H1 (cell line): ENCODE results near the gene RDH11. TPM values are rescaled to one million over a fixed set of nuclear protein-coding genes. Genes with fewer than 3 reads are reported as not detected.

Source experiments
- CTCF ChIA-PET: fragments of 300-600 bp; sonication (Branson Sonifier 250); formaldehyde crosslinking; loops from one replicate; lab custom pipeline; 2021; ENCODE audit not compliant: partially characterized antibody; lab: Charles Lee
- POLR2A ChIA-PET: fragments of 300-600 bp; sonication (Branson Sonifier 250); formaldehyde crosslinking; loops from one replicate; lab custom pipeline; 2021; ENCODE audit warnings: inconsistent platforms; ENCODE audit not compliant: partially characterized antibody; lab: Charles Lee
- DNase-seq, 2 experiments: peaks; one replicate each; pipeline versions ENCODE4 v3.0.0 to v3.0.0-alpha.2; 2010 to 2022; ENCODE audit warnings: low spot score in 2 of 2, low read depth in 1 of 2, mixed read lengths in 1 of 2
- FAIRE-seq: peaks from 2 replicates; lab custom pipeline; 2011; peaks lifted over from hg19 to GRCh38; lab: Jason Lieb, UNC
- H2AFZ ChIP-seq: 2 replicates; pipeline ENCODE4 v1.8.1; 2012; ENCODE audit warnings: low read length, inconsistent platforms
- H2AK5ac ChIP-seq: 2 replicates; pipeline ENCODE4 v1.6.1; 2013; ENCODE audit warnings: low read depth, low read length
- H2BK120ac ChIP-seq: replicated peaks from 2 replicates; pipeline ENCODE3; 2013; ENCODE audit warnings: low read depth, low read length, inconsistent platforms
- H2BK12ac ChIP-seq: 2 replicates; pipeline ENCODE4 v1.6.1; 2013; ENCODE audit warnings: low read depth, low read length
- H2BK15ac ChIP-seq: 2 replicates; pipeline ENCODE4 v1.6.1; 2013; ENCODE audit warnings: low read length
- H2BK20ac ChIP-seq: 2 replicates; pipeline ENCODE4 v1.6.1; 2013; ENCODE audit warnings: low read length
- H2BK5ac ChIP-seq: 2 replicates; pipeline ENCODE4 v1.6.1; 2013; ENCODE audit warnings: low read depth, low read length
- H3K14ac ChIP-seq: 2 replicates; pipeline ENCODE4 v1.6.1; 2013; ENCODE audit warnings: inconsistent platforms; ENCODE audit not compliant: insufficient read length
- H3K18ac ChIP-seq: 2 replicates; pipeline ENCODE4 v1.6.1; 2013; ENCODE audit warnings: low read length; ENCODE audit errors: extremely low read depth
- H3K23ac ChIP-seq: 2 replicates; pipeline ENCODE4 v1.6.1; 2013; ENCODE audit warnings: inconsistent platforms; ENCODE audit not compliant: insufficient read length
- H3K23me2 ChIP-seq: 2 replicates; pipeline ENCODE4 v1.6.1; 2013; ENCODE audit warnings: low read depth, low read length
- H3K27ac ChIP-seq: 2 replicates; pipeline ENCODE4 v1.6.1; 2011; ENCODE audit warnings: low read depth, low read length, inconsistent platforms
- H3K27me3 ChIP-seq, 4 experiments: replicated peaks in 1 of 4; 1 replicate in 1 of 4; 2 replicates in 3 of 4; pipeline versions ENCODE4 v1.6.1 to v1.8.1; 2011 to 2013; ENCODE audit warnings: low read length in 3 of 4, mild to moderate bottlenecking in 3 of 4, inconsistent platforms in 2 of 4, mixed read lengths in 2 of 4, moderate library complexity in 1 of 4; ENCODE audit not compliant: control insufficient read depth in 3 of 4, insufficient read depth in 3 of 4; ENCODE audit errors: extremely low read depth in 1 of 4
- H3K36me3 ChIP-seq, 4 experiments: 2 replicates each; pipeline versions ENCODE4 v1.6.1 to v1.8.1; 2011 to 2013; ENCODE audit warnings: mild to moderate bottlenecking in 4 of 4, low read length in 3 of 4, moderate library complexity in 2 of 4, control low read depth in 1 of 4, inconsistent platforms in 1 of 4; ENCODE audit not compliant: insufficient read depth in 4 of 4, control insufficient read depth in 2 of 4
- H3K4ac ChIP-seq: replicated peaks from 2 replicates; pipeline ENCODE3; 2013; ENCODE audit warnings: low read length, low read depth, mixed read lengths, inconsistent platforms; ENCODE audit not compliant: insufficient read length
- H3K4me1 ChIP-seq, 4 experiments: replicated peaks in 1 of 4; 1 replicate in 1 of 4; 2 replicates in 3 of 4; pipeline versions ENCODE4 v1.6.1 to v1.8.1; 2011 to 2013; ENCODE audit warnings: low read length in 3 of 4, inconsistent platforms in 2 of 4, mixed read lengths in 1 of 4; ENCODE audit not compliant: insufficient read depth in 4 of 4, control insufficient read depth in 3 of 4
- H3K4me2 ChIP-seq, 2 experiments: 2 replicates each; pipeline versions ENCODE4 v1.6.1 to v1.8.1; 2011 to 2013; ENCODE audit warnings: low read depth in 2 of 2, low read length in 2 of 2, control low read depth in 1 of 2, inconsistent platforms in 1 of 2, mild to moderate bottlenecking in 1 of 2; ENCODE audit not compliant: insufficient read depth in 1 of 2
- H3K4me3 ChIP-seq, 4 experiments: fragments of 200-600, 300-600 bp in 1 of 4; sonication (generic), shearing (Covaris generic), sonication (Bioruptor Twin) in 1 of 4; 2 replicates each; pipeline versions ENCODE4 v1.5.1 to v1.8.1; 2011 to 2016; ENCODE audit warnings: low read length in 4 of 4, low read depth in 3 of 4, control low read depth in 2 of 4, inconsistent platforms in 2 of 4, mild to moderate bottlenecking in 2 of 4, mixed read lengths in 1 of 4, moderate library complexity in 1 of 4; ENCODE audit not compliant: insufficient read depth in 2 of 4; ENCODE audit errors: extremely low read depth in 1 of 4
- H3K56ac ChIP-seq: replicated peaks from 2 replicates; pipeline ENCODE3; 2013; ENCODE audit warnings: low read depth, mild to moderate bottlenecking, mixed read lengths, low read length, inconsistent platforms; ENCODE audit not compliant: insufficient read length
- H3K79me1 ChIP-seq: 2 replicates; pipeline ENCODE4 v1.6.1; 2013; ENCODE audit warnings: low read depth, low read length, control low read depth
- H3K79me2 ChIP-seq, 2 experiments: 2 replicates each; pipeline versions ENCODE4 v1.6.1 to v1.8.1; 2012 to 2013; ENCODE audit warnings: low read length in 2 of 2, mild to moderate bottlenecking in 2 of 2, inconsistent platforms in 1 of 2; ENCODE audit not compliant: insufficient read depth in 2 of 2, control insufficient read depth in 1 of 2
- H3K9ac ChIP-seq, 4 experiments: replicated peaks in 1 of 4; 1 replicate in 1 of 4; 2 replicates in 3 of 4; pipeline versions ENCODE4 v1.6.1 to v1.8.1; 2011 to 2013; ENCODE audit warnings: low read depth in 3 of 4, low read length in 3 of 4, control low read depth in 2 of 4, mild to moderate bottlenecking in 2 of 4, moderate library complexity in 2 of 4, inconsistent platforms in 1 of 4; ENCODE audit errors: extremely low read depth in 1 of 4
- H3K9me3 ChIP-seq, 2 experiments: 2 replicates each; pipeline versions ENCODE4 v1.6.1 to v1.8.1; 2012 to 2013; ENCODE audit warnings: mild to moderate bottlenecking in 2 of 2, moderate library complexity in 2 of 2, control low read depth in 1 of 2, inconsistent platforms in 1 of 2, low read depth in 1 of 2, low read length in 1 of 2, mixed read lengths in 1 of 2; ENCODE audit not compliant: insufficient read depth in 2 of 2
- H4K20me1 ChIP-seq, 2 experiments: replicated peaks in 1 of 2; 2 replicates each; pipeline versions ENCODE3 to v1.8.1; 2011 to 2013; ENCODE audit warnings: inconsistent platforms in 2 of 2, low read length in 2 of 2, mild to moderate bottlenecking in 1 of 2; ENCODE audit not compliant: insufficient read depth in 2 of 2, control insufficient read depth in 1 of 2
- H4K5ac ChIP-seq: 2 replicates; pipeline ENCODE4 v1.6.1; 2013; ENCODE audit warnings: low read length, low read depth, mixed read lengths, inconsistent platforms; ENCODE audit not compliant: insufficient read length
- H4K8ac ChIP-seq: 2 replicates; pipeline ENCODE4 v1.8.0; 2013; ENCODE audit warnings: mild to moderate bottlenecking, moderate library complexity, low read length, inconsistent platforms; ENCODE audit not compliant: insufficient read depth; ENCODE audit errors: extremely low read depth
- H4K91ac ChIP-seq: replicated peaks from 2 replicates; pipeline ENCODE3; 2013; ENCODE audit warnings: low read length, mixed read lengths, inconsistent platforms; ENCODE audit not compliant: insufficient read length
- CTBP2 ChIP-seq: IDR thresholded peaks from 2 replicates; pipeline ENCODE4 v1.7.0; 2011; ENCODE audit warnings: borderline replicate concordance, mild to moderate bottlenecking, moderate library complexity, mixed read lengths, low read length; ENCODE audit not compliant: insufficient read depth, insufficient read length
- EGR1 ChIP-seq: IDR thresholded peaks from 2 replicates; pipeline ENCODE4 v1.6.1; 2011; ENCODE audit warnings: low read depth, low read length, borderline replicate concordance
- RBBP5 ChIP-seq: IDR thresholded peaks from 2 replicates; pipeline ENCODE4 v1.7.1; 2012; ENCODE audit warnings: low read depth, mild to moderate bottlenecking, inconsistent platforms, low read length, moderate library complexity, borderline replicate concordance
- RFX5 ChIP-seq: IDR thresholded peaks from 2 replicates; pipeline ENCODE4 v1.6.1; 2011; ENCODE audit warnings: low read depth, low read length, improper control_type of control experiment, borderline replicate concordance
- TBP ChIP-seq: IDR thresholded peaks from 2 replicates; pipeline ENCODE4 v1.6.1; 2011; ENCODE audit warnings: low read depth, low read length, improper control_type of control experiment
- WGBS, 2 experiments: shearing (Covaris generic) in 1 of 2; methylation state at CpG; one replicate each; pipeline versions ENCODE4 v1.1.6 to v1.1.7; 2013 to 2015; ENCODE audit warnings: low lambda C conversion rate in 2 of 2, mixed read lengths in 2 of 2, inconsistent platforms in 1 of 2, low coverage in 1 of 2, missing lambda C conversion rate in 1 of 2; ENCODE audit not compliant: insufficient replicate concordance in 2 of 2, insufficient coverage in 1 of 2, insufficient read length in 1 of 2; ENCODE audit errors: extremely low coverage in 1 of 2, missing lambda C conversion rate in 1 of 2; 5-methylcytosine and 5-hydroxymethylcytosine counted together
- polyA plus RNA-seq, 7 experiments: library from polyadenylated mRNA; depleted of rRNA in 3 of 7; stranded (reverse) in 5 of 7; unstranded in 2 of 7; fragments of >200 nt in 5 of 7; fragments of 200-250 nt in 2 of 7; gene quantifications; 1 replicate in 5 of 7; 2 replicates in 1 of 7; 4 replicates in 1 of 7; pipeline versions ENCODE4 v1.2.1 to v1.2.3, GENCODE V29; 2011 to 2013; ENCODE audit warnings: missing spikeins in 2 of 7, mixed read lengths in 2 of 7
- total RNA-seq: library from RNA; stranded (reverse); fragmentation: NEBNext Ultra II Directional; extraction: Animal tissue kit (Norgen Biotek cat#: 25700); gene quantifications from 2 replicates; pipeline ENCODE4 v1.2.1, GENCODE V29; 2021

RDH11 gene
- total and polyA plus RNA-seq, 2 of the 8 experiments (the other 6 are each of a cell fraction or from before 2014, with no cell fraction given), result 104 to 117 TPM

GRCh38 chr14:67697006-67697405 lies 1.4 kb upstream of the RDH11 start:
- Histone ChIP-seq H2BK12ac (no peak overlapping the region), H3K27me3 (peaks cover 0 to 2% (median 0%) of the 10 kb centered on the region in 4 experiments; a peak in 2 of 7 replicates), H3K56ac (no peak overlapping the region), H3K27ac (no peak overlapping the region), H2BK15ac (no peak overlapping the region), H4K5ac (no peak overlapping the region), H4K8ac (no peak overlapping the region), H3K36me3 (peaks cover 6 to 12% (median 10%) of the 10 kb centered on the region in 4 experiments), H3K23me2 (0 out of 2 replicates have a peak, but pooled peaks cover 2% of the 10 kb centered on the region), H3K14ac (no peak overlapping the region), H3K4me1 (peaks cover 3 to 5% (median 4%) of the 10 kb centered on the region in 4 experiments; a peak in 4 of 7 replicates), H3K4me3 (no peak overlapping the region), H2BK5ac (no peak overlapping the region), H2BK120ac (no peak overlapping the region), H2AK5ac (no peak overlapping the region), H3K18ac (no peak overlapping the region), H3K9me3 (no peaks in the 10 kb centered on the region), H3K9ac (no peak overlapping the region), H3K4me2 (no peak overlapping the region), H2BK20ac (no peak overlapping the region), H3K79me1 (peaks cover 5% of the 10 kb centered on the region; the same call in 1 of the 2 replicates), H3K23ac (no peak overlapping the region), H3K79me2 (peaks cover 10 to 34% of the 10 kb centered on the region in 2 experiments), H2AFZ (no peak overlapping the region), H3K4ac (no peak overlapping the region), H4K20me1 (peaks cover 5 to 6% of the 10 kb centered on the region in 2 experiments), H4K91ac (no peak overlapping the region)
- TF ChIP-seq RFX5 (no peak), EGR1 (no peak), TBP (no peak), CTBP2 (no peak), RBBP5 (no peak)
- DNase-seq (no peak), FAIRE-seq (no peak)
- POLR2A ChIA-PET, result interaction anchor here (1.5 kb wide), 1 partner anchor 11 kb away, joined by 4 read pairs; no protein-coding TSS in a partner anchor
- 87% methylated on average over 4 of the region's 4 CpGs; no CpG with 5 or more reads in 1 of the 2 experiments for WGBS, 2 experiments
- CTCF ChIA-PET, result interaction anchor here (1.0 kb wide), 1 partner anchor 269 kb away, joined by 4 read pairs; no protein-coding TSS in a partner anchor
